ENCODE measurements around the gene CDH5.

DNA sequence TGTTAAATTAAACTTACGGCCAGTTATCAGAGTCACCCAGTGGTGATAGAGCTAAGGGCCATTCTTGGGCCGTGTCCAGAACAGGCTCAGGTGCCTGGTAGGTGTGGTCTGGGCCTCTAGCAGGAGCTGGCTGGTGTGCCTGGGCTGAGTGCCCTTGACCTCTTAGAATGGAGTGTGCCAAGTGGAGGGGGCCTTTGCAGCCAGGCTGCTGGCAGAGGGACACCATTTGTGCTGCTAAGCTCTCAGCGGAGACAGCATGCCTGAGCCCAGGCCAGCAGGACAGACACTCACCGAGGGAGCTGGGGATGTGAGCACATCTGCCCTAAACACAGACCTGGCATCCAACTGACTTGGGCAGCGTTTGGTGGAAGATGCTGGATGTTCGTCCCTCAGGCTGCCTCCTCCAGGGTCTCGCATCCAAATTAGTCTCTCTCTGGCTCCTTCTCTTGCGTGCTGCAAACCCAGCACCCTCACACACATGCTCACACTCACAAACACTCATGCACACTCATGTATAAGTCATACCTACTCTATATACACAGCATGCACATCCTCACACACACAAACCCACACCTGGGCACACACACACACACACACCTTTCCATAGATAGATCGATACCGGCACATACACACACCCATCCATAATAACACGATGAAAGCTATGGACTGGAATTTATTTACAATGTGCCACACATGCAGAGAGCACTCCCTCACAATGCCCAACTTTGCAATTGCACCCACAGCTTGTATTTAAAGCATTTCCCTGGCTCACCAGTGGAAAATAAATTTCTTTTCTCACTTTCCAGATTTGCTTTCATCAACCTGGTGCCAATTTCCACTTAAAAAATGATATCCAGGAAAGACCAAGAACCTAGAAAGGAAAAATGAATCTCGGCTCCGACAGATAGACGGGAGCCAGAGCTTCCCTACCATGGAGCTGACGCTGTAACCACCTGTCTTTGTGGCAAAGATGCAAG, 33.6 kb upstream of the CDH5 start:
- no peak for TF ChIP-seq EZH2 (IDR thresholded peaks at IDR 0.05; ENCODE audit: low read length)
- TF ChIP-seq, protein P1, sequence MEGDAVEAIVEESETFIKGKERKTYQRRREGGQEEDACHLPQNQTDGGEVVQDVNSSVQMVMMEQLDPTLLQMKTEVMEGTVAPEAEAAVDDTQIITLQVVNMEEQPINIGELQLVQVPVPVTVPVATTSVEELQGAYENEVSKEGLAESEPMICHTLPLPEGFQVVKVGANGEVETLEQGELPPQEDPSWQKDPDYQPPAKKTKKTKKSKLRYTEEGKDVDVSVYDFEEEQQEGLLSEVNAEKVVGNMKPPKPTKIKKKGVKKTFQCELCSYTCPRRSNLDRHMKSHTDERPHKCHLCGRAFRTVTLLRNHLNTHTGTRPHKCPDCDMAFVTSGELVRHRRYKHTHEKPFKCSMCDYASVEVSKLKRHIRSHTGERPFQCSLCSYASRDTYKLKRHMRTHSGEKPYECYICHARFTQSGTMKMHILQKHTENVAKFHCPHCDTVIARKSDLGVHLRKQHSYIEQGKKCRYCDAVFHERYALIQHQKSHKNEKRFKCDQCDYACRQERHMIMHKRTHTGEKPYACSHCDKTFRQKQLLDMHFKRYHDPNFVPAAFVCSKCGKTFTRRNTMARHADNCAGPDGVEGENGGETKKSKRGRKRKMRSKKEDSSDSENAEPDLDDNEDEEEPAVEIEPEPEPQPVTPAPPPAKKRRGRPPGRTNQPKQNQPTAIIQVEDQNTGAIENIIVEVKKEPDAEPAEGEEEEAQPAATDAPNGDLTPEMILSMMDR (optimal IDR thresholded peaks at IDR 0.05 in 1 of 3, IDR thresholded peaks at IDR 0.05 in 1 of 3, conservative IDR thresholded peaks at IDR 0.05 in 1 of 3; ENCODE audit: extremely low read depth in 1 of 3, insufficient read depth in 2 of 3, low read length in 3 of 3) = no peak

All from keratinocyte (primary cell).